GM21737 (cell line): ENCODE measurements around the gene CALML3.

Source experiments
- ATAC-seq: cut with Tn5 transposase; IDR thresholded peaks from one replicate; pipeline ENCODE4 v1.9.1; 2021; ENCODE audit warnings: mild to moderate bottlenecking, moderate library complexity; ENCODE audit not compliant: unreplicated experiment

CALML3 gene

DNA sequence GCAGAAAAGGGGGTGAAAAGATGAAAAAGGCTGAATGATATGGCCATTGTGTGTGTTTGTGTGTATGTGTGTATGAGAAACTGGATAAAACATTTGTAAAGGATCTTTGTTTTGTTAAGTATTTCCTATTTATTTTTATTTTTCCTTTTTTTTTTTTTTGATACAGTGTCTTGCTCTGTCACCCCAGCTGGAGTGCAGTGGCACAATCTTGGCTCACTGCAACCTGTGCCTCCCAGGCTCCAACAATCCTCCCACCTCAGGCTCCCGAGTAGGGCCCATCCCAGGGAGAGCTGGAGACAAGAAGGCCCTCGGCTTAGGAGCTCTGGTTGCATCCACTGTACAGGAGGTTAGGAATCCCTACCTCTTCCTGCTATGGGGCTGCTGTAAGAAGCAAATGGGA lies 18.5 kb upstream of the CALML3 start:
- no peak for ATAC-seq

- ATAC-seq: no peak
Measured at GRCh38 chr10:5506751-5507648, 17.8 kb upstream of the CALML3 start.

GRCh38 chr10:5507649-5508131 lies 17.1 kb upstream of the CALML3 start:
- ATAC-seq: no peak

- no peak for ATAC-seq
Measured at GRCh38 chr10:5508161-5508604, 16.6 kb upstream of the CALML3 start.

DNA sequence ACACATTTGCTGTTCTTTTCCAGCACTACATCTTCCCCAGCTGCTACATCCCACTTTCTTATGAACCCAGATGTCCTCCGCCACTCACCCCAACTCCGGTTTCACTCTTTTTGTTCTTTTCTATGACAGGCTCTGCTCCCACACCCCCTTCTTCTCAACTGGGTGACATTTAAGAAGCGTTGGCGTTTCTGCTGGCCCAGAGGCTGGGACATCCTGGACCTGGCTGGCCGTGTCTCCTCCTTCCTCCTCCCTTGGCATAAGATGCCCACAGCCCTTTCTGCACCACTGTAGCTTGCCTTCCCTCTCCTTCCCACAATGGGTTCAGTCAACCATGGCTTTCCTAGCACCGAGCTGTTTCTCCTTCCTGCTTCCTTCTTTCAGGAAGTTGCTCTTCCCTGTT lies 16.0 kb upstream of the CALML3 start:
- no peak for ATAC-seq

GRCh38 chr10:5509236-5509635 lies 15.5 kb upstream of the CALML3 start:
- no peak for ATAC-seq

- ATAC-seq: no peak
Measured at GRCh38 chr10:5509691-5510090, 15.1 kb upstream of the CALML3 start.

DNA sequence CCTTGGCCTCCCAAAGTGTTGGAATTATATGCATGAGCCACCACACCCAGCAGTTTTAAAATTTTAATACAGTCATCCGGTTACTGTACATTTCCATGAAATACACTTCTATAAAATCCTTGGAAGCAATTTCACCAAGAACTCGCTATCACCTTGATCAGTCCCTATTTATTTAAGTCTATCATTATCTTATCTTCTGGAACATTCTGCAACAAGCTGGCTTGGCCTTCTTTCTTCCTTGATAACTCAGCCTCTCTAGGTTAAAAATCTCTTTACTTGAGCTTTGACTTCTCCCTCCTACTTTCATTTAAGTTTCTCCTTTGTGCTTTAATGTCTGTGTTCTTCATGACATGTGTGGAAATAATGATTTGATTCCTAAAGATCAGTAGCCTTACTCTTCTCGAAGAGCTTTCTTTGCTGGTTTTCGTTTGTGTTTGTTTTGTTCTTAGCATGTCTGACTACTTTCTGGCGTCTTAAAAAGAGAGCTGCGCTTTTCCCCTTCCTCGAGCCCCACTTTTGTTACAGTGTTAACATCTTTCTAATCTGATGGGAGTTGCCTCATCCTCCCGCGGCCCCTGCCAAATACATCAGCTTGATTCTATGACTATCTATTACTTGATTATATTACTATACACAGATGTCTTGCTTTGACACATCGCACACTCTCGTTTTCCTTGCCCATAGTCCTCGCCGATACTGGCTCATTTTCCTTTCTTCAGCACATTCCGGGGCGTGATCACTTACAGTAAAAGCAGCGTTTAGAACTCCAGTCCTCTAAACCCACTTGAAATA lies 14.3 kb upstream of the CALML3 start:
- no peak for ATAC-seq

GRCh38 chr10:5511231-5511884 lies 13.4 kb upstream of the CALML3 start:
- no peak for ATAC-seq

DNA sequence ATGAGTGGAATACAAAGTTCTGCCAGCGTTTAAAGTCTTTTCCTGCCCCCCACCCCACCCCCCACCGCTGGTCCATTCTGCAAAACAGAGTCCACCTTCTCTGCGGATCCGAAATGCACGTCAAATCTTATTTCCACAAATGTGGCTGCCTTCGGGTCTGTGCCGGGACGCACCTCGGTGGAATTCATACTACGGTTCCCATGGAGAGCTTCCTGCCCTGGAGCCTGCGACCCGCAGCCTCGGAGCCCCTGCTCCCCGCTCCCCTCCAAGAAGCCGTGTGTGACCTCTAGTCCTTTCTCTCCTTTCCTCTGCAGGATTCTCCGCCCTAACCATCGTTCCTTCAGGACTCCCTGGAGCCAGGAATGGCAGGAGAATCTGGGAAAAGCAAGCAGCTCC lies 12.9 kb upstream of the CALML3 start:
- ATAC-seq: no peak

DNA sequence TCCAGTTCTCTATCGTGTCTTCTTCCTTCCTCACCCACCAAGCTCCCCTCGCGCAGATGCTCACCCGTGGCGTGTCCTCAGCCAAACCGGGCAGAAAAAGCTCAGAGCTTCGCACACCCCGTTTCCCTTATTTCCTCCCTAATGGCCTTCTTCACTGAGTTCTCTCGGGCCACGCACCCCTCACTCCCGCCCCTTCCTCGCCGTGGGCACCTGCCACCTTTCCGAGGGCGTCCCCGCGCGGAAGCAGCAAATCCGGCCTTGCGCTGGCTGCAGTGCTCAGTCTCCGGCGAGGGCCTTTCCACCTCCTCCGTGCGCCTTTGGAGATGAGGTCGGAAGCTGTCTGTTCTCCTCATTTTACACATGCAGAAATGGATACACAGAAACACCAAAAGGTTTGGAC lies 12.4 kb upstream of the CALML3 start:
- no peak for ATAC-seq

DNA sequence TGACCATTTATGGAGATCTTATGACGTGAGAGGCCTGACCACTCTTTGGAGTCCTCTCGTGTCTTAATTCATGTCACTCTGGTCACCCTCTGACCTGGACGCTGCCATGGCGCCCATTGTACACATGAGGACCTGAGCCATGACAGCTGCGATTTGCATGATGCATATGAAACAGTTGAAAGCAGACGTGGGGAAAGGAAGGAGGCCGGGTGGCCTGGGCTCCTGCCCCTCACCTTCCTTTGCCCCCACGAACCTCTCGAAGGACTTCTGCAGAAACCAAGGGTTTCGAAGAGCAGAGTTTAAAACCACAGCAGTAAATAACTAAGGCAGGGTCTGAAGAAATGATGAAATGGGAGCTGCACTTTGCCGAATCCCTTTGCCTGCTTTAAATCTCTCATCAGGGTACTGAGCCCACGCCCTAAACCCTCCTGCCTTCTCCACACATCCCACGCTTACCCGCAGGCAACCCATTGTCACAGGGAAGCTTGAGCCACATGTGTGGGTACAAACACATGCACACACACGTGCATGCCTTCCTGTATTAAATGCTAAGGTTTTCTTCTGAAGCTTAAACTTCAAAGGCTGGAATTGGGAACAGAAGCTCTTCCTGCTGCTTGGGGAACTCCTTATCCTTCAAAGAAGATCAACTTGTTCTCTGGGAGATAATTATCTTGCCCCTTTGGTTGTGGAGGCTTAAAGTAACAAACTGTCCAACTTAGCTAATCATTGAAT lies 11.7 kb upstream of the CALML3 start:
- ATAC-seq: no peak

DNA sequence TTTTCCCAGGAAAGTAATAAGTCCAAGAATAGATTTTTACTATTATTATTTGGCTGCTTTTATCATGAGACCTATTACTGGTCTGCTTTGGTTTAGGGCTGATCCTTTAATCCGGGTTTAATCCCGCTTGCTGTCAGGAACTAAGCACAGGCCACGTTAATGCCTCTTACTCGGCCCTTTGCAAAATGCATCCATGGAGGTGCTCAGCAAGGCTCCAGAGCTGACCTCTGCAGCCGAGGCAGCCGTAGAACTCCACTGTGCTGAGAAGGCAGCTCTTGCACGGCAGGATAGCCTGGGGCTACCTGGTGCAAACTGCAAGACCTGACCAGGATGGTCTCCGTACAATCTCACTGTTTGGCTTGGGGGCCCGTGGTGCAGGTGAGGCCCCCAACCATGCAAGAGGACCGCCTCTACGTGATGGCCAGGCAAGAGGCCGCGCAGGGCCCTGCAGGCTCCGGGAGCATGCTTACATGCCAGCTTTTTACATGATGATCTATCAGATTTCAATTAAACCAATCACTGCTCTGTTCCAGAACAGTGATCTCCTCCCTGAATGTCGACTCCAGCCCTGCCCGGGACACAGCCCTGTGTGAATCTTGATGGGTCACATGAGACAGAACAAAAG lies 10.4 kb upstream of the CALML3 start:
- ATAC-seq: no peak

DNA sequence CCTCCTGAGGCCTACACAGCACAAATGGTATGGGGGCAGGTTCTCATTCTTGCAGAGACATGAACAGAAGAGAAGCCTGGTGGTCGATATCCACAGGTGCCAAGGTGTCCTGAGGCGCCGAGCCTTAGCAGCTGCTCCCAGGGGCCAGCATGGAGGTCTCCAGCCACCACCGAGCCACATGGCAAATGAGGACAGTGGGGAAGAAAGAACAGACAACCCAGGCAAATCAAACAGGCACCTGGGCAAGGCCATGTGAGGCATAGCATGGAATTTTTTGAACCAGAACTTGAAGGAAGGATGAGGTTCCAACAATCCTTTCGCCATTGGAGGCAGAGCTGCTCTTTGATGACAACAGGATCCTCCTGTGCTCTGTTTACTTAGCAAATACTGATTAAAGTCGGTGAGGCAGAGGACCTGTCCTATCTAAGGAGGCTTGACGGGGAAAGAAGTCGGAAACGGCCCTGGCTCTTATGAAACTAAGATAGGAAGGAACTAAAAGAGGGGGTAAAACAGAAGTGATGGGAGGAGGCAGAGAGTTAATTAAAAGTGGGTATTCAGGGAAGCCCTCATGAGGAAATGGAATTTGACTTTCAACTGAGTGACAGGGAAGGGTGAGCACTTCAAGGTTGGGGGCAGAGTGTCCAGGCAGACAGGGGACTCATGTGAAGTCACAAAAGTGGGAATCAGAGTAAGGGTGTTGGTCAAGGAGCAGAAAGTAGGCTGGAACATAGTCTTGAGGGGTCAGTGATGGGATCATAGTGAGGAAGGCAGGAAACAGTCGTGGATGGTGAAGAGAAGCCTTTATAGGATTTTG lies 8.6 kb upstream of the CALML3 start:
- no peak for ATAC-seq

DNA sequence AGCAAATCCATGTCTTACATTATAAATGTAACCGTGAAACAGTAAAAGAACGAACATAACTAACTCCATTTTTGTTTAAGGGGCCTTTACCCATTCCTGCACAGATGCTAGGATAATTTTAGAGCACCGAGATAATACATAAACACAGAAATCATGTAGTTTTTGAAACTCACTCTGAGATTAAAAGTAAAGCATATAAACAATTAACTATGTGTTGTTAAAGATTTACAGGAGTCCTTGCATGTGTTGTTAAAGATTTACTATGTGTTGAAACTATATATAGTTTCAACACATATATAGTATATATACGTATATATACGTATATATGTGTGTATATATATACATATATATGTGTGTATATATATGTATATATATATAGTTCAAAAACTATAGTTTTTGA lies 7.2 kb upstream of the CALML3 start:
- ATAC-seq: no peak

DNA sequence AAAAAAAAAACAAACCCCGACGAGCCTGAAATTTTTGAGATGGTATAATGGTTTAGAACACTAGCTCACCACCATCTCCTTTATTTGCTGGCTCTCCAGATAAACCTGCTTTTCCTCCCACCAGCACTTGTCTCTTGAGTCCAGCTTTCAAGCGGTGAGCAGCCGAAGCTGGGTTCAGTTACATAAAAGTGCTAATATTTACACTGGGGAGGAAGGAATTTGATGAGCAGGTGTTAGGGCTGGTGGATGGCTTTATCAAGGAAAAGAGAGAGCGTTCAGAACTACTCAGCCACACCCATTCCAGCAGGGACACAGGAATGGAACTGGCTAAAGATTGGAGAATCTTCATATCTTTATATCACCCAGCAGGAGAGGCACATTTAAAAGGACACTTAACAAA lies 6.6 kb upstream of the CALML3 start:
- ATAC-seq: no peak

GRCh38 chr10:5519054-5519453 lies 5.7 kb upstream of the CALML3 start:
- ATAC-seq: no peak

- ATAC-seq: no peak
Measured at GRCh38 chr10:5522913-5523560, 1.7 kb upstream of the CALML3 start.
